NCI-H2227 treated with DMSO at 0.1 percent for 48 hours (cell line): ENCODE measurements around the gene MACROD2.

ENCODE experiments used
- DNase-seq: peaks from one replicate; lab custom pipeline; 2025; lab: John Stamatoyannopoulos, UW

MACROD2 gene

DNA sequence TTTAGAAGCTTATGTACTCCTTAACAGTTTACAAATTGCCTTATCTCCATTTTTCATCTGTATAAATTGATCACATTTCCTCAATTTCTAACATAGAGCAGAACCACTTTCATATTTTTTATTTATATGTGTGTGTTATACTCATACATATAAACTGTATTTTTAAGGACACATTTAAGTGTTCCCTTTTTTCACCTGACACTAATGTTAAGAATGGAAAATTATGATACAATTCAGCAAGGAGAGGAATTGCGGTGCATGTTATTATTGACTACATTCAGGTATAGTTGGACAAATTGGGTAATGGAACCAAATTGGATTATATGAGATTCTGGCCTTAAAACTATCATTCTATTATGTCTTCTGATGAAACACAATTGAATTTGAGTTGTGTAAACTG lies 821.2 kb downstream of the MACROD2 start:
- no peak for DNase-seq

DNA sequence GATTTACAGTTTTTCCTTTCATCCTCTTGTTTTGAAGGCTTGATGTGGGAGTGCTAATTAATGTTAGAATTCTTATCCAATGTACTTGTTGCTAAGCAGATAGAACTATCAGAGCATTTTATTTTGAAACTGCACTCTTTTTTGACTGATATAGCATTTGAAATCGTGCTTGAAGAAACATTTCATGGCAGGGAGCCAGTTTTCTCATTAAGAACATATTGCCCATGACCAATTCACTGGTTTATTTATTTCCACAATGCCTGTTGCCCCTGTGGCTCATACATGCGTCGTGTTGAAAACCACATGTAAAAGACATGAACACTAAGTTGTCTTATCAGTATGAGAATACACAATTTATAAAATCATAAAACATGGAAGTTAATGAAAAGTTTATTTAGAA lies 821.8 kb downstream of the MACROD2 start:
- no peak for DNase-seq

DNA sequence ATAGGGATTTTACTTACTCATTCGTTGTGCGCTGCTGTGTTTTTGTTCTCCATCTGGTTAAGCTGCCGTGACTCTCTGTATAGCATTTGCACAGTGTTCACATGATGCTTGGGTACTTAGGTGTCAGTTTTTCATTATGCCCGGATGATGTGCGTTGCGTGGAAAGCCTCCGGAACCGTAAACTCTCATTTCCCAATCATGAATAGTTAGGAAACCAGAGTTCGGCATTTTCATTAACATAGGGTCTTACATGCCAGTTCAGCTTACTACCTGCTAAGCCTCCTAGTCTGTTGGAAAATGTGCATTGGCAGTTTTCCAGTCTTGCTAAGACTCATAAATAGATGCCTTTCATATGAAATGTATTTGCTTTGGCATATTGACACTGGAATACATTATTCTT lies 825.5 kb downstream of the MACROD2 start:
- no peak for DNase-seq

DNA sequence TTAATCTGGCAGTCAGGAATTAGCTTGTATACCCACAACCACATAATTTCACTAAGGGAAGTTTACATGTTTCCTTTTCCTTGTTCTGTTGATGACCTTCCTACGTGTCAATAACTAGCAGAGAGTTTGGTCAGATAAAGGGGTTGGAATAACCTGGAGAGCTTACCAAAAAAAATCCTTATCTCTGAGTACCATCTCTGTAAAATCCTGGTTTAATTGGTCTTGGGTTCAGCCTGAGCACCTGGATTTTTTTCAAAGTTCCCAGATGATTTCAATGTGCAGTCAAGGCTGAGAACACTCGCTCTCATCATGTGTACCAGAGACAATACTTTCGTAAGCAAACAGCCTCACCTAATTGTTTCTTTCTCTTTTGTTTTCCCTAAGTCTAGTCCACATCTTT lies 825.9 kb downstream of the MACROD2 start:
- DNase-seq: no peak

DNA sequence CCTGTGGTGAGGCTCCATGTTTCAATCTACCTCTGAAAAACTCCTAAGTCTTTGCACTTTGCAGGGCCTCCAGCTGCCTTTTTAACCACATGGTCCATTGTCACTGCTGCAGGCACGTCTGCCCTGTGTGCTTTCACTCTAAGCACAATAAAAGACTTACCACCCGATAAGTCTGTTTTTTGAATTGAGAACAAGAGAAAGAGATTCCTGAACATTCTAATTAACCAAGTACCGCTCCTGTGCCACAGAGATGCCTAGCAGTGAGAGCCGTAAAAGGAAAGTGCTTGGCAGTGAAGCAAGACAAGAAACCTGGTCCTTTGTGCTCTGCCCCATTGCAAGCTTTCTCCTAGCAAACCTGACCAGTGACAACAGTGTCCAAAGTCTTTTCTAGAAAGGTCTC lies 829.7 kb downstream of the MACROD2 start:
- no peak for DNase-seq

DNA sequence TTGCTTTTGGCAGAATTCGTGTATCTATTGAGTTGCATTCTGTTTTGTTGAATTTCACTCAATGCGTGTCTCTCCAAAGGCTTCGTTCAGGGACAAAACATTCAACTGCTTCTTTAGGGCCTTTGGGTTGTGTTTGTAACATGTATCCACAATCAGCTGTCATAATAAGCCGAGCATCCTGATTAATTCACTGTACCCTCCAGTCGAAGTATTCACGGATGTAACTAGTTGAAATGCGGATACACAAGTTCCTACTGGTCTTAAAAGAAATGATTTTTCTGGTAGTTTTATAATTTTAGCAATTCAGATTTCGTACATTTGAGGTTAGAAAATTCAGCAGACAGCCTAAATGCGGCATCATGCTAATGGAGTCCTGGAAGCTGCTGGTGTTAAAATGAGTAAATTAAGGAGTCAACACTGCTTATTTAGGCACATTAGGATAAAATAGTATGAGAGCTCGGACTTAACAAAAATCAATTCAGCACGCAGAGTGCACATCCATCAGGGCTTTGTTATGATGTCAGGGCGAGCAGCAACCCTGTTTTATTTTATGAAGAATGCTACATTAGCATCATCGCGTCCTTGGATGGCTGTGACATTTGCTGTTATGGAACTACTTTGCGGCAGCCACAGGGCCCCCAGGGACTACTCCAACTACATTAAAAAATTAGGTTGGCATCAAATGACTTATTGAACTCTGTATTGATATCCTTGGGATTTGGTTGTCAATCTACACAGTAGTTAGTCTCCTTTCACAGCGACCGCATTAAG lies 831.4 kb downstream of the MACROD2 start:
- DNase-seq: peak; percentile 78

DNA sequence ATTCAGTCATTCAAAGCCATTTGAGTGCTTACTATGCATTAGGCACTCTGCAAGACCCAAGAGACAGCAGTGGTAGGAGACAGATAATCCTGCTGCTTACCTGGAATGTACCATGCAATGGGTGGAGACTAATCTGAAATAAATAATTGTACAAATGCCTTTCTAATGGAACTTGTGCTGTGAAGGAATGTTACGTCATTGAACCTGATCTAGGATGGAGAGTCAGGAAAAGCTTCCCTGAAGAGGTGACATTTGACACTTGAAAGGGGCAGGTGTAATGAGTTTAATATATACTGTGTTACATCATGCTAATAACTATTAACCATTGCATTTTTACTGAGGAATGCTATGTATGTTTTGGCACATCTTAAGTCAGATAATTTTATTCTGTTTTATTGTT lies 833.1 kb downstream of the MACROD2 start:
- no peak for DNase-seq

DNA sequence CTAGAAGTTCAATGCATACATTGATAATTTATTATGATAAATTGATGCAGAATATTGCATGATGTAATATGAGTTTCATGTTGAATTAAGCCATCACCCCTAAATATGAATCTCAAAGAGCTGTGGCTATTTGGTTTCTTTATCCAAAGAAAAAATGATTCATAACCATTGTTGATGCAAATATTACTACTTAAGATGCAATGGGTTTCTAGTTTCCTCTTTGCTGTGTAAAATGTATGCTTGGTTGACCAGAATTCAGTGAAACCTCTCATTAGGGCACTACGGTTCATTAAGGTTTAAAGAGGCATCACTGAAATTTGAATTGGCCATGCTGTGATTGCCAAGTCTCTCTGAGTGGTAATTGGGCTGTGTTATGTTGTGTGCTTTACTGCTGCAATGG lies 834.6 kb downstream of the MACROD2 start:
- no peak for DNase-seq

DNA sequence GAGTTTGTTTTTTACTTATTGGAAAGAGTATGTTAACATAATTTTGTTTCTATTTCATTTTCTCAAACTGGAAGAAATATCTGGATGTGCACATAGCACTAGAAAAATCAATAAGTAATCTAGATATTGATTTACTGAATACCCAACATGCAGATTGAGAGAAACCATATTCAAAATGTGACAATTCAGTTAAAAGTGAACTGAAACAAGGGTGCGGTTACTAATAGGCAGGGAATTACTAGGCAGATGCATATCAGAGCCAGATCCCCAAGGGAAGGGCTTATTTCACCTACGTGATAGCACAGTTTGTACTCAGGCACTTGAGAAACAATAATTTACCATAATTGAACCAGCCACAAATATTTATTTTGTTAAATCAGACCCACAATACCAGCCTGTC lies 835.1 kb downstream of the MACROD2 start:
- DNase-seq: no peak

DNA sequence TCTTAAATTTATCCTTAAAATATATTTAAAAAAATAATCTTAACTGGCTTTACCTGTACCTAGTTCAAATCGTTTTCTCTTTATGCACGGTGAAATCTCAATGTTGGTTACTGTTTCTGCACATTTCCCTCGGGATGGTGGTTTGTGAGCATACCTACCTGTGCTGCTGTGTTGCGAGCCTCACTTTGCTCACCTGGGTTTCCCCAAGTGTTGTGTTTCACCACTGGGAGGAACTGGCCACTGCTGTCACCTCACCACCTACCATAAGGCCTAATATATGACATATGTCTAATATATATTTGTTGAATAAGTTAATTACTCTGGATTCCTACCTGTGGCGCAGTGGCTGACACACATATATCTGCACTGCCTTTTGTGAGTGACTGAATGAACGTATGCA lies 835.6 kb downstream of the MACROD2 start:
- no peak for DNase-seq

DNA sequence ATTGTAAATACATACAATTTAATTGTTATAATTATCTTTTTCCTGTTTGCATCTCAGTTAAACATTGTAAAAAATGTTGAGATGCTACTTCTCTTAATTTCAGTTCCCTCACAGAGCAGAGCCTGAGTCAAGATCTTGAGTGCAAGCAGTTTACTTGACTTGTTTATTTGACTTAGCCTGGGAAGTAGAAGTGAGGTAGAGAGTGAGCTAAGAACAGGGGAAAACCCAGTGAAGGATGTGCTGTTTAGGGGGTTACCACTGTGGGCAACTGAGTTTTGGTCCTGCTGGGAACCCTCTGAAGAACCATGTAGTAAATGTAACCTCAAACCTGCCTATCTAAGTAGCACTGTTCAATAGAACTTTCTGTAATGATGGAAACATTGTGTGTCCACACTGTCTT lies 837.3 kb downstream of the MACROD2 start:
- DNase-seq: no peak

DNA sequence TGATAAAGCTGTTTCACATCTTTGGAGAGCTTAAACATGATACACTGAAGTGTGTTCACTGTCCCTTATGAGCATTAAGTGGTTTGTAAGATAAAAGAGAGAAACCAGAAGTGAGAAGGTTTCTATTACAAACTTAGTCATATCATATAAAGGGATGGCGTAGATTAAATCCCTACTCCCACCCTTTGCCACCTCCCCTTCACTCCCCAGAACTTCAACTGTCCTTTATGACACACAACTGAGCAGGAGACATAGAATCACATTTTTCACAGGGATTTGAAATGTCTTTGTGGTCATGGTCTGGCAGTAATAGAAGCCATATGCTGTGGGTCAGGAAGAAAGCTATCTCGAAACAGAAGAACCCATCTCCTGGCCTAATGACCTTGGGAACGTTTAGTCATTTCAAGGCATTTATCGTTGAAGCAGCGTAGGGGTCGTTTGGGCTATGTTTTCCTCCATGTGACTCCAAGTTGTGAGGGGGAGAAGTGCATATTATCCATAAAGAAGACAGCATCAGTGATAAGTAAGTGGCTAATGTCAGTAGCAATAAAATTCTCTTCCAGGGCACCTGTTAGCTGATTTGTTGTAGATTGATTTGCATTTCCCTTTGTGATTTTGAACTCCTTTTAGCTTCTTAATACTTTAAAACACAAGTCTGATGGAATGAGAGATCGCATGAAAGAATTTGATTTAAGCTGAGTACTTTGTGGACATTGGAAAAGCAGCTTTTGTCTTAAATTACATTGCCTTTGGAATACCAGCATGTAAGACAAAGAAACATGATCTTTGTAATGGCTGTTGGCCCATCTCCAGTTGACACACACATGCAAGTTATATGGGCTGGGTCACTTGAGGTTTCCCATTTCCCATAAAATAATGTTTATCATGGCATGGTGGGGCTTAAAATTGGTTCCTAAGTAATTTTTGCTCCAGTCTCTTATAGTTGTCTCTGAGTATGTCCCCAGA lies 843.6 kb downstream of the MACROD2 start:
- DNase-seq: no peak

DNA sequence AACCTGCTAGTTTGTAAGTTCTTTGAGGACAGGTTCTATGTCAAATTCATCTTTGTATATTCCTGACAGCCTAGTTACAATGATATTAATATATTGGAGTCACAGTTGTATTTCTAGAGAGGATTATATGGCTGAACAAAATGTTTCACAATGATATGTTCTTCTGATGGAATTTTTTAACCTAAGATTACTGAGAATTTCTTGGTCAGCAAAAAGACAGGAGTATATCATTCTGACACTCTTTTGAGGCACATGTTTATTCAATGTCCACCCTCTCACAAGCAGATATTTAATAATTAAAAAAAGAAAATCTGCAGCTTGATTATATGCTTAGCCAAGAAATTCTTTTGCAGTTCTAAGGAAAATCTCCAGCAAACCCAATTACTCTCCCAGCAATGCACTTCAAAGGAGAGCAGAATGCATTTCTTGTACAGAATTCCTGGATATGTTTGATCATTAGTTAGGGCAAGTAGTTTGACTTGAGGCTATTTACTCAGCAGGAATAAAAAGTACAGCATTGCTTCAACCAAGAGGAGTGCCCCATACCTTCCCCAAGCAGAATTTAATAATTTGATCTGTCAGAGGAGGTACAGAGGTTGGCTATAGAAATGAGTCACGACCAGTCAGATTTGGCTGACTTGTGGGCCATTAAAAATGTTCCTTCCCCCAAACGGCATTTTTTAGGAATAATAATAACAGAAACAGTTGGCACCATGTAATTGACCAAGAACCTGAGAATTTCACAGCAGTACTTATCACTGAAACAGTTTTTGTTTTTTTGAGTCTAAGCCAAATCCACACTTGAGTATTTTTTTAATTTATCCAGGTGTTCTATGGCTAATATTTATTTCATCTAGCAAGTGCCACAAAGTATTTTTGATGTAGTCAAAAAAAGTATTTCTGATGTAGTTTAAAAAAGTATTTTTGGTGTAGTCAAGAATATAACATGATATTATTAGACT lies 850.2 kb downstream of the MACROD2 start:
- no peak for DNase-seq

DNA sequence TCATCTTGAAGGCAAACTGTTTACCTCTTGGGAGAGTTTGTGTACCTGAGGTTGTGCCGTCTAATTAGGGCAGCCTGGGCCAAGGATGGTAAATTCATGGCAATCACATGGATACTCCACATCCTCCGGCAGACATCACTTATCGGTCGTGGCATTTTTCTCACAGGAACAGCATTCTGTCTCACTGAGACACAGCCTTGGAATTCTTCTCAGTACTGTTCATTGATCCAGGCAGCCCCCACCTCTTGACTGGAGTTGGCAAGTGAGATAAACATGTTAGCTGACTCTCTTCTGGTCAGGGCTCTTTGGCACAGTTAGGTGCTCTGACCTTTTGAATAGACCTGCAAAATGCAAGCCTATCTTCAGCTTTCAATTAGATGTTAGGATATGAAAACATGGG lies 853.5 kb downstream of the MACROD2 start:
- no peak for DNase-seq

DNA sequence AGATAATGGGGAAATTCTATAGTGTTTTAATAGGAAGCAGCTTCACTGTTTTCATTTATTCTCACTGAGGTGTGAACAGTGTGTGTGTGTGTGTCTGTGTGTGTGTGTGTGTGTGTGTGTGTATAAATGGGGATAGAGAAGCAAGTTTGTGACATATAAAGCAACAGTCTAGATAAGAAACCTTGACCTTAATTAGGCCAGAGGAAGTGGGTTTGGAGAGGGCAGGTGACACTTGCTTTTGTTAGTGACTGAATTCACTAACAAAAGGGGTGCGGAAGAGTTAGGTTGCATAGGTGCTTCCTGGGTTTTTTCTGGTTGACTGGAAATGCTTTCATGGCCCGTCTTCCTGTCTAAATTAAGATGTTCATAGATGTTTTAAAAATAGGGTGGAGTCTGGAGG lies 857.8 kb downstream of the MACROD2 start:
- DNase-seq: no peak

DNA sequence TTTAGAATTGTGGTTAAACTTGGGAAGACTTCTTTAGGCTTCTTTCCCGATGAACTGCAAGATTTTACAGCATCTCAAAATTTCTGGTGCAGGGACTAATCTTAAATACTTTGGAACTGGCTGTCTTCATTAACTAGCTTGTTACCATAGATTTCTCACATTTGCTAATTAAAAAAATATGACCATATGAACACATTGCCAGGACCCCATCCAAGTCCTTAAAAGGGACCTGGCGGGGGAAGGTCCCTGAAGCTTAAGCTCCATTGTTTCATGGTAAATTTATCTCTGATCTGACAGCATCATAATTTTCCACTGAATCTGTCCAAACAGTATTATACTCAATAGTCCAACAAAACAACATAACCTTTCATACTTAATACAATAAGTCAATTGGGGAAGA lies 859.9 kb downstream of the MACROD2 start:
- DNase-seq: no peak

DNA sequence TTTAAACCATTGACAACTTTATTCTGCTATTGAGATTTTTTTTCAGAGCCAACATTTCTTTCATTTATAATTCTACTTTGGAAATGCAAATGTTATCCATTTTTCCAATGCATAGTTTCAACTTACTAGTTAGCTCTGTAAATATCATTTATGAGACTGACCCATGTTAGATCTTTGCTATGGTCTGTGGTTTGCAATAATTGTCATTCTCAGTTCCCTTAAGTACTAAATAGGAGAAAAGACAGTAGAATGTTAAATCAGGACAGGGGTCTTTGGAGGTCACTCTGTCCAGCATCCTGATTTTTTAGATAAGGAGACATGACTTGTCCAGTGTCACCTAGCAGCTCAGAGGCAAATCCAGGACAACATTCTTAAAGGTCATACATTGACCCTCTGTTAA lies 864.3 kb downstream of the MACROD2 start:
- no peak for DNase-seq

DNA sequence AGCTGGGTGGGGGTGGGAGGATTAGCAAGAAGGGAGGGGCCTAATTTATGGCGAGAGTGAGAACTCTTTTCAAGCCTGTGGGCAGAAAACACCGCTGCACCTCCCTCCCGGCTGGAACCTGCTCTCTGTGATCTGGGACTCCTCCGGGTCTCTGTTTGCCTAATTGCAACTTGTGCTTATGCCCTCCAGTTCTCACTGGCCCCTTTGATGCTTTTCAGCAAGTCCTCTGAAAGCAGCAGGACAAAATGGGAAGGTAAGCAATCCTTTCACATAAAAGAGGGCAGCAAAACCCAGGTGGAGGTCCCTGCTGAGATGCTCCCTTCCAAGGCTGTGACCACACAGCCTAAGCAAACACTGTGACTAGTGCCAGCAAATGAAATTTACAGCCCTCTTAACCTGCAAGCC lies 865.1 kb downstream of the MACROD2 start:
- DNase-seq: peak; percentile 77

DNA sequence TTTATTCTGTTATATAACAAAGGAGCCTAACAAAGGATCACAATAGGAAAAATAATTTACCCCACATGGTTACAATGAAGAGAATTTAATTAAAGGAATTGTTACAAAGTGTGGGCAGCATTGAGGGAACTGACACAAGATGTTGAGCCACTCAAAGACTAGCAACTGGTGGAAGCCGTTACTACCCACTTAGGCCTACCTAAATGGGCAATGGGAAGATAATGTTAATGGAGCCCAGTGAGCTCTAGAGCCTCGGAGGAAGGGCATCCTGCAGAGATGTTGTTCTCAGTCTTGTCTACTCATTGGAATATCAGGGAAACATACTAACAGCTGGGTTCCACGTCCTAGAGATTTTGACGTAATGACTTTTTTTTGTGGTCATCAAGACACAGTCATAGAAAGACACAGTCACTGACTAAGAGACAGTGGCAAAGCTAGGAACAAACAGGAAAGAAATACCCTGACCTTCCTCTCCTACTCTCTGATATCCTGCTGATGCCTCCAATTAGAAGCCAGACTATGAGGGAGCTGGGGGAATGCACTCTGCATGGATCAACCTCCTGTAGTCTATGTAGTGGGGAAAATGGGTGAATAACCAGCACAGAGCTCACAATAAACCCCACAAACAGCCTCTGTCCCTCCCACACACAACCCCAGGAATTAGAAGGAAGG lies 865.8 kb downstream of the MACROD2 start:
- no peak for DNase-seq

DNA sequence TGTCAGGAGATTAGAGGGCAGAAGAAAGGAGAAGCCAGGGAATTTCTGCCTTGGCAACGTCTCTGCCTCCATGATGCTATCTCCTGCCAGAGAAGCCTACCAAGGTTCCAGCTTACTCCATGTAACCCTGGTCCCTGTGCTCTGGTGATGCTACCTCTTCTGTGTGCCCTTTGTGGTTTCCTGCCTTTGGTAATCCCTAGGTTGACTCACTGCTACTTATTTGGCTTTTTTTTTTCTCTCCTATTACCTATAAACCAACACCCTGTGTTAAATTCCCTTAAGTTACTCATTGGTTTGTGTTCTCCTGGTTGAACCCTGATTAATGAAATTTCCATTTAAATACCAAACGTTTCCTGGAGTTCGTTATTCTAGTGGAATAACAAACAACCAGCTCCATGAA lies 869.9 kb downstream of the MACROD2 start:
- no peak for DNase-seq

DNA sequence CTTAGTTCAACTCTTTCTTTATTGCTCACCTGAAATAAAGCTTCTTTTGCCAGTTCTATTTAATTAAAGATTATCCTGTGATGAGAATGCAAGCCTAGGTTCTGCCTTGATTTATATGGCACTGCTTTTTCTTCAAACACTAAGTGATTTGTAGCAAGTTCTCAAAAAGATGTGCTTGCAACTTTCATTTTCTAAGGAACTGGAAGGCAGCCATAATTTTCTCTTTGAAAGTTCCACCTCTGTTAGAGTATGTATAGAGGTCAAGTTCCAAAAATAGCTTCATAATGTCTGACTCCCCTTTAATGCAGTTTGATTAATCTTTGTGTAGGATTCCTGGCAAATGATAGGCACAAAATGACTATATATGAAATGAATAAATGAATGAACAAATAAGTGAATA lies 870.4 kb downstream of the MACROD2 start:
- DNase-seq: no peak
